Ramos (cell line): Measurements from ENCODE around the gene PACS2.

Experiments
- in situ Hi-C: fragments of 300-500 bp; cut with MboI; formaldehyde crosslinking; loops from one replicate; pipeline ENCODE4 v1.14.3; 2022; ENCODE audit warnings: low sequenced_read_pairs; ENCODE audit not compliant: unreplicated experiment

PACS2 gene

DNA sequence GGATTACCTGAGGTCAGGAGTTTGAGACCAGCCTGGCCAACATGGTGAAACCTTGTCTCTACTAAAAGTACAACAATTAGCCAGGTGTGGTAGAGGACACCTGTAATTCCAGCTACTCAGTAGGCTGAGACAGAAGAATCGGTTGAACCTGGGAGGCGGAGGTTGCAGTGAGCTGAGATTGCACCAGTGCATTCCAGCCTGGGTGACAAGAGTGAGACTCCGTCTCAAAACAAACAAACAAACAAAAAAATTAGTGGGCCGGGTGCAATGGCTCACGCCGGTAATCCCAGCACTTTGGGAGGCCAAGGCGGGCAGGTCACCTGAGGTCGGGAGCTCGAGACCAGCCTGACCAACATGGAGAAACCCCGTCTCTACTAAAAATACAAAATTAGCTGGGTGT lies 46.9 kb downstream of the PACS2 start:
- in situ Hi-C loops = loop anchor here (25.0 kb wide), 1 partner anchor 1076 kb away; no protein-coding TSS in a partner anchor

DNA sequence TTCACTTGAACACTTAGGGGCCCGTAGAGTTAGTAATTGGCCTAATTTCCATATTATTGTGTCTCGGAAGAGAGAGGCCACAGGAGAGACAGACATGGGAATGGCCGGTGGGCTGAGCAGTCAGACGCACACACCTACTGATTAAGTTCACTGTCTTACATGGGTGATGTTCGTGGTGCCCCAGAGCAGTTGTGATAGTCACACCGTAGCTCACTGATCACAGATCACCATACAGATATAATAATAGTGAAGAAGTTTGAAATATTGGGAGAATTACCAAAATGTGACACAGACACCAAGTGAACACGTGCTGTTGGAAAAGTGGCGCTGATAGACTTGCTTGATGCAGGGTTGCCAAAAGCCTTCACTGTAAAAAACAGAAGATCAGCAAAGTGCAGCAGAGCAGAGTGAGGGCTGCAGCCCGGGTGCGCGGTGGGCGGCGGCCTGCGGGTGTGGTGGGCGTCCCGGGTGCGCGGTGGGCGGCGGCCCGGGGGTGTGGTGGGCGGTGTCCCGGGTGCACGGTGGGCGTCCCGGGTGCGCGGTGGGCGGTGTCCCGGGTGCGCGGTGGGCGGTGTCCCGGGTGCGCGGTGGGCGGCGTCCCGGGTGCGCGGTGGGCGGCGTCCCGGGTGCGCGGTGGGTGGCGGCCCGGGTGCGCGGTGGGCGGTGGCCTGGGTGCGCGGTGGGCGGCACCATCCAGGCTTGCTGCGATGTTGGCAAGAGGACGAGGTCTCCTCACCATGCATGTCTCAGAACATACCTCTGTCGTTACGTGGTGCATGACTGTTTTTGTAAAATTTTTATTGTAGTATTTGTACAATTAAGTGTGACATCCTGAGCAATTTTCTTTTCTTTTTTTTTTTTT lies 49.5 kb downstream of the PACS2 start:
- in situ Hi-C loops = loop anchor here (25.0 kb wide), 1 partner anchor 1073 kb away; no protein-coding TSS in a partner anchor

DNA sequence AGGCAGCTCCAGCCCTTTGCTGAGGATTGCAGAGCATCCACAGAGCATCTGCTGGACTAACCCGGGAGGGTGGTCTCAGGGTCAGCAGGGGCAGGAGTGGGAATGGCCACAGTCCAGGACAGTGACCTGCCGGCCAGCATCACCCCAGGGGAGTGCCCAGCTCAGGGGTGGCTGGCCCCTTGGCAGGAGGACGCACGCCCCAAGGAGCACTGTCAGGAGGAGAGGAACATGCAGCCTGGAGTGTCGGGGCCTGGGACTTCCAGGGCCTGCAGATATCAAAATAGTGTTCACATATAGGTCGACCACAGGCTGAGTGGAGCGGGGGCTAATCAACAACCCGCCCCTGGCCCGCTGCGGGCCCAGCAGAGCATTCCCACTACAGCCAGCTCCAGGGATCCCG lies 50.6 kb downstream of the PACS2 start:
- in situ Hi-C loops = loop anchor here (25.0 kb wide), 1 partner anchor 1072 kb away; no protein-coding TSS in a partner anchor

DNA sequence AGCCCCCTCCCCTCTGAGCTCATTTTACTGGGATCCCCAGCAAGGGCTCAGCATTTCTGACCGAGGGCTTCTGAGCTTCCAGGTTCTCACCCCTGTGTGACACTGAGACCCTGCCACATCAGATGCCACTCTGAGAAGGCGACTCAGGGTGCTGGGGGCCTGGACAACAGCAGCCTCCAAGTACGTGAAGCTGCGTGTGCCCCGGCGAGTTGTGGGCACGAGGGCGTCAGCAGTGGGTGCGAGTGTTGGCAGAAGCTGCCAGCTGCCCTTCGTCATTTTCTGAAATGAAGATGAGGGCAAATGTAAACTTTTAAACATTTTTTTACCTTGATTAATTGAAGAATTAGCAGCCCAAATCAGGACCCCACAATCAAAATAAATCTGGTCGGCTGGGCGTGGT lies 51.1 kb downstream of the PACS2 start:
- in situ Hi-C loops = loop anchor here (25.0 kb wide), 1 partner anchor 1072 kb away; no protein-coding TSS in a partner anchor

DNA sequence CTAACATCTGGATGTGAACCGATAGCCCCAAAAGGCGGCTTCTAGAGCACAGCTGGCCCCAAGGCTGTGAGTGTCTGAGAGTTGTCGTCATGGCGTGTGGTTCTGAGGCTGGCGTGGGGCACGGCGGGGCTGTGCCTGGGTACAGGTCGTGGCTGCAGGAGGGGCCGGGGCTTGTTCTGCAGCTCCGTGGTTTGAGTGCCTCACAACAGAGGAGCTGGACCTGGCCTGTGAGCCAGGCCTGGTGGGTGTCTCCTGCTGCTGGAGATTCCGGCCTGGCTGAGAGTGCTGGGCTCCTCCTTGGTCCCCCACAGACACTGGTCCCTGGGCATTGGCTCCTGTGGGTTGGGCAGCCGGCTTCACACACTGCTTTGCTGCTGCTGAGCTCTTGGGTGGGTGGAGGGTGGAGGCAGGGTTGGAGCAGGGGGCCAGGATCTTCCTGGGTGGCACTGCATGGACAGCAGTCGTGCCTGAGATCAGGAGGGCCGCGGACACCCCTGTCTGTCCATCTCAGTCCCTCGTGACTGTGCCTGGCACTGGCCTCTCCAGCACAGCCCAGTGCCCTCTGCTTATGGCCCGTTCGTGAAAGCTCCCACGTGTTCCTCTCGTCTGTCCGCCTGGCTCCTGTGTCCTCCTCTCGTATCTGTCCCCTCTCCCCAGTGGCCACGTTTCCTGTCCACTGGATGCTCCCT lies 52.0 kb downstream of the PACS2 start:
- in situ Hi-C loops = loop anchor here (25.0 kb wide), 1 partner anchor 1071 kb away; no protein-coding TSS in a partner anchor

DNA sequence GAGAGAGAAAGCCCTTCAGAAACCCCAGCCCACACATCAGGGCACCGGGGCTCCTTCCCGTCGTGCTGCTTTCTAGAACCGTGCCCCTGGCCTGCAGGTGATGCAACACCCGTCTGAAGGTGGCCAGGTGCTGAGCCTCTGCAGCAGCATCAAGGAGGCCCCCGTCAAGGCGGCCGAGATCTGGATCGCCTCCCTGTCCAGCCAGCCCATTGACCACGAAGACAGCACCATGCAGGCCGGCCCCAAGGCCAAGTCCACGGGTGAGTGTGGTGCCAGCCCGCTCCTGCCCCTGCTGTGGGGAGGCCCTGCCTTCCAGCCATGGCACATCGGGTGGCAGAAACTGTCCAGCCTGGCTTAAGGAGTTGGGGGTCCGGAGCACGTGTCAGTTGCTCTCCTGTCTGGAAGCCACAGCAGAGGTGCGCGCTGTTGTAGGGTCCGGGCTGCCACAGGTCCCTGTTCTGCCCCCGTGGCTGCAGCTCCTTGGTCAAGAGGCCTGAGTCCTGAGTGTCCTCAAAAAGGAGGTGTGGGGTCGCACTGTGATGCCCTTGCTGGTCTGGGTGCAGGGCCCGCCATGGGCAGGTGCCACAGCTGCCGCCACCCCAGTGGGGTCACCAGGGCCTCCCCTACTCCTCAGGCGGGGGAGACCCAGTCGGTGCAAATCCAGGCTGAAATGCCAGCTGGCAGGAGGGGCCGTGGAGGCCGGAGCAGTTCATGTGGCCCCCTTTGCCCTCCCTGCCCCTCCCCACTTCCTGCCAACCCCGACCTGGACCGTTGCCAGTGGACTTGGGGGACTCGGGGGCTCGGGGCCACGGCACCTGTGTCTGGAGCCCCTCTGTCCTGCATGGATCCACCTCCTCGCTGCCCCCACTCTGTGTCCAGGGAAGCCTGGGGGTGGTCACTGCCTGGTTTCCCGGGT lies 52.8 kb downstream of the PACS2 start:
- in situ Hi-C loops = loop anchor here (25.0 kb wide), 1 partner anchor 1070 kb away; no protein-coding TSS in a partner anchor

DNA sequence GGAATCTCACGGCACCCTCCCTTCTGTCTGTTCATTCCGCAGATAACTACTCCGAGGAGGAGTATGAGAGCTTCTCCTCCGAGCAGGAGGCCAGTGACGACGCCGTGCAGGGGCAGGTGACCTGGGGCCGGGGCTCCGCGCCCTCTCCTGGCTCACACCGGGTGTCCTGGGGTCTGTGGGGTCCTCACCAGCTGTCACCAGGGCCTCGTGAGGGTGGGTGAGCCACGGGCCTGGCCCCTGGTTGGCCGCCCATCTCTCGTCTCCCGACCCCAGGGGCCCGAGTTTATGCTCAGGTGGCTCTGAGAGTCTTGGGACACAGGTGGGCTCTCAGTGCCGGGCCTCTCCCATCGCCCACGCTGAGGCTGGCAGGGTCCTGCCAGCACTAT lies 53.5 kb downstream of the PACS2 start:
- in situ Hi-C loops = loop anchor here (25.0 kb wide), 1 partner anchor 1069 kb away; no protein-coding TSS in a partner anchor

DNA sequence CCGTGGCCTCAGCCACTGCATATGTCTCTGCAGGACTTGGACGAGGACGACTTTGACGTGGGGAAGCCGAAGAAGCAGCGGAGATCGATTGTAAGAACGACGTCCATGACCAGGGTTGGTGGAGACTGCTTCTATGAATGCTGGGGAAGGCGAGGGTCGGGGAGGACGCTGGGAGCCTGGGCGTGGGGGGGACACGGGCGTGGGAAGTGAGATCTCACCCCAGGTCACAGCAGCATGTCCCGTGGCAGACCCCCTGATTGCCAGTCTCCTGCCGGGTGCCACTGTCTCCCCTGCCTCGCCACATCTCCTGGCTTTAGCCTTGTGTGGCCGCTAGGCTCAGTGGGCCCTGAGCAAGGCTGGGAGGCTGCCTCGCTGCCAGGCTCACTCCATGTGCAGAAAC lies 53.9 kb downstream of the PACS2 start:
- in situ Hi-C loops = loop anchor here (25.0 kb wide), 1 partner anchor 1069 kb away; no protein-coding TSS in a partner anchor

DNA sequence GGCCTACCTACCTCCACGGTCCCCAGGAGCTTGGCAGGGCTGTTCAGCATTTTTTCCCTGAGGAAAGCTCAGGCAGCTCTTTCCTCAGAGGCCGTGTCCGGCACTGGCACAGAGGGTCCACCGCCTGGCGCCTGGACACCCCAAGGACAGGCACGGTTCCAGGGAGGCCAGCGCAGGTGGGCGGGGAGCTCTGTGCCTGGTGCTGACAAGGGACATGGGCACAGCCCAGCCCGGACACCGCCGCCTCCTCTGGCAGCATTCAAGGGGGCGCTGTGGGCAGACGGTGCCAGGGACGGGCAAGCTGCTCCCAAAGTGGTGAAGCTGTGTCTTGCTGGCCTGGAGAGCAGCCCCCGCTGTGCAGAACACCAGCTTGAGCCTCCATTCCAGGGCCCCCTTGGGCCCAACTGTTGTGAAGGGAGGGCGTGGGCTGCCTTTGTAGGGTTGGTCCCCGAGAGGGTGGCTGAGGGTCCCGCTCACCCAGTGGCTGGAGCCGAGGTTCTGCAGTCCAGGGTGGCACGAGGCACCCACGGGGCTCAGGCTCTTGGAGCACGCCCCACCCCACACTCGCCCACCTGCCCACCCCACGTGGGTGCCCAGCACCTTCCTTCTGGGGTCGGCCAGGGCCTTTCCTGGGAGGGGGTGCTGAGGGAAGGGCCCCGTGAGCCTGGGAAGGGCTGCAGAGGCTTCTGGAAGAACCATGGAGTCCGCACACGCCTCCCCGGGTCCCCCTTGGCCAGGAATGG lies 54.5 kb downstream of the PACS2 start:
- in situ Hi-C loops = loop anchor here (25.0 kb wide), 1 partner anchor 1068 kb away; no protein-coding TSS in a partner anchor

DNA sequence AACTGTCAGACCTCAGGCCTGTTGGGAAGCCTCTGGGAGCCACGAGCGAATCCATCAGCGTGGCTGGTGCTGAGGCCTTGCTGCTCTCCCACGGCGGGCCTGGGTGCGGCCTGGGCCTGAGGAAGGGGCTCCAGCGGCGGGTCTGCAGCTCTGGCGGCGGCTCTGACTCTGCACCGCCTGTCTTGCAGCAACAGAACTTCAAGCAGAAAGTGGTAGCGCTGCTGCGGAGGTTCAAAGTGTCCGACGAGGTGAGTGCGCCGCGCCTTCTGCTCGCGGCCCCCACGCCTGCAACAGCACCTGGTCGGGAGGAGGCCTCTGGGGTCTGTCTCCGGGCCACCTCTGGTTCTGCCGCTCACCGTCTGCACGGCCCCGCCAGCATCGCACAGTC lies 55.1 kb downstream of the PACS2 start:
- in situ Hi-C loops = loop anchor here (5.0 to 25.0 kb wide), 2 partner anchors 148 to 1068 kb away; no protein-coding TSS in a partner anchor

DNA sequence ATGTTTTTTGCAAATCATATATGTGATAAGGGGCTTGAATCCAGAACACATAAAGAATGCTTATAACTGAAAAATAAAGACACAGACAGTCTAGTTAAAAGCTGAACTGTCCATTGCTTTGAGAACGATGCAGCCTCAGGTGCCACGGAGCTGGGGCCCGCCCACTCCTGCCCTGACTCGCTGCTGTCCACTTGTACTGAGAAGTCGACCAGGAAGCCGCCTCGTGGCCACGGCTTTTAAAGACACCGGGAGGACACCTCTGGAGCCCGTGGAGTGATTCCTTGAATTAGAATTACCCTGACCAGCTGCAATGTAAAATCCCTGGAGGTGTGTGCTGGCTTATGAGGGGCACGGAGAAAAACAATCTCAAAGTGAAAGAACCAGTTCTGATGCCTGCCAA lies 59.8 kb downstream of the PACS2 start:
- in situ Hi-C loops = loop anchor here (5.0 to 25.0 kb wide), 2 partner anchors 143 to 1063 kb away; no protein-coding TSS in a partner anchor

DNA sequence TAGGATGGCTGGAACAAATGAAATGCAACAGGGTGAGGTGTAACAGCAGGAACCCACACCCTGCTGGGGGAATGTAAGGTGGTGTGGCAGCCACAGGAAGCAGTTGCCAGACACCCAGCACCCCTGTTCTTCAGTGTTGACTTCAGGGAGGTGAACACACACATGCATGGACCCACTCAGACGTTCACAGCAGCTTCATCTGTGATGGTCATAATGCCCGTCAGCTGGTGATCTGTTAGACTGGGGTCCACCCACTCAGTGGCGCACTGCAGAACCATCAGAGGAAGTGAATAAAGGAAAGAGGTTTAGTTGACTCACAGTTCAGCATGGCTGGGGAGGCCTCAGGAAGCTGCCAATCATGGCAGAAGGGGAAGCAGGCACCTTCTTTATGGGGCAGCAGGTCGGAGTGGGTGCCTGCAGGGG lies 61.1 kb downstream of the PACS2 start:
- in situ Hi-C loops = no loop called here

DNA sequence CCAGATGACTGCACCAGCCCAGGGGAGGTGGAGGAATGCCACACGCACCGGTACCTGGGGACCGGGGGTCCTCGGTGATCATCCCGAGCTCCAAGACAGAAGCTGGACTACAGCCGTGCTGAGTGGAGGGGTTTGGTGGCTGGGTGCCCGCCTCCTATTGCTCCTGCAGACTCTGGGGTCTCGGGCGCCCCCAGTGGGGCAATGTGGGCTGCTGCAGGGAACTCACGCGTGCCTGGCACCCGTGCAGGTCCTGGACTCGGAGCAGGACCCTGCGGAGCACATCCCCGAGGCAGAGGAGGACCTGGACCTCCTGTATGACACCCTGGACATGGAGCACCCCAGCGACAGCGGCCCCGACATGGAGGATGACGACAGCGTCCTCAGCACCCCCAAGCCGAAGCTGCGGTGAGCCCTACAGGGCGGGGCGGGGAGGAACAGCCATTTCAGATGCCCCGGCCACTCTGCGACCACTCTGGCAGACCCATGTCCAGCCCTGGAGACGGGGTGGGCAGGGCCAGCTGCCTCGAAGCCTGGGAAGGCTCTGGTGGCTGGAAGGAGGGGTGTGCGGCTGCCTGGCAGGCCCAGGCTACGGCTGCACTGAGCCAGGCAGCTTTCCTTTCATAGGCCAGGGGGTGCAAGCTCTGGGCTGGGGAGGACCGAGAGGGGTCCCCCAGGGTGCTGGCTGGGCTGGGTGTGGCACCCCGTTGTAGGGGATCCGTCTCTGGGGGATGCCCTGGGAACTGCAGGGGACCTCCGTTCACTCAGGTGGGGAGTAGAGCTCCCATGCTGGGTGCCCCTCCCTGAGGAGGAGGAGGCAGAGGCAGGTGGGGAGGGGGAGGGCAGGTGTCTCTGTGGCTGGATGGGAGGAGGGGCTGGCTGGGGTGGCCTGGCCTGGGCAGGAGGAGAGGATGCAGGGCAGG lies 62.2 kb downstream of the PACS2 start:
- in situ Hi-C loops = no loop called here

DNA sequence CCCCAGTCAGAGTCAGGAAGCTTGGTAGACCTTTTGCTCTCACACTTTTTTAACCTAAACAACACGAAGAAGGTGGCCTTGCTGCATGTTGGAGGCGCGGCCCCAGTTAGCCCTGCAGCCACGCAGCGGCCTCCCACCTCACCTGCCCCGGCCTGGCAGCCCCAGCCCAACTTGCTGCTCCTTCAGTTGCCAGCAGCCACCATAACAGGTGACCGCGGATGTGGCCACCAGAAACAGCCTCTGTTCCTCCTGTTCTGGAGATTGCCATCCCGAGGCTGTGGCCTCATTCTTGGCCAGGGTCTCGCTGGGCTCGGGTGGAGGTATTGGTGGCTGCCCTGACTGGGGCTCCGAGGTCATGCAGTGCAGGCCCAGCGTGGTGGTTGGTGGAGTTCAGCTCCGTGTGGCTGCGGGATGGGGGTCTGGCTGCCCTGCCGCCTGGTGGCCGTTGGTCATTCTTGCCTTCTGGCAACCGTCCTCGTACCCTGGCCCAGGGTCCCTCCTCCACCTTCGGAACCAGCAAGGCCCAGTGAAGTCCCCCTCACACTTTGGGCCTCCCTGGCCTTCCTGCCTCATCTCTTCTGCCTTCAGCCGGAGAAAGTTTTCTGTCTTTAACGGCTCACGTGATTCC lies 63.1 kb downstream of the PACS2 start:
- in situ Hi-C loops = no loop called here

DNA sequence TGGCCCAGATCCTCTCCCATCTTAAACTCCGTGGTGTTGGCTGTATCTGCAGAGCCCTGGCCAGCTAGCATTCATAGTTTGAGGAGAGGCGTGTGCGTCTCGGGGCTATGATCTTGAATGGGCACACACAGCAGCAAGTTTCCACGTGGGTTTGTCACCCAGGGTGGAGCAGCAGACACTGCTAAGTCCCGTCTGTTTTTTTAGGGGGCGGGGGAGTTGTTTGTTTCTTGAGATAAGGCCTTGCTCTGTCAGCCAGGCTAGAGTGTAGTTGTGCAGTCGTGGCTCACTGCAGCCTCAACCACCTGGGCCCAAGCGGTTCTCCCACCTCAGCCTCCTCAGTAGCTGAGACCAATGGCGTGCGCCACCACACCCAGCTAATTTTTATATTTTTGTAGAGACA lies 63.7 kb downstream of the PACS2 start:
- in situ Hi-C loops = no loop called here

DNA sequence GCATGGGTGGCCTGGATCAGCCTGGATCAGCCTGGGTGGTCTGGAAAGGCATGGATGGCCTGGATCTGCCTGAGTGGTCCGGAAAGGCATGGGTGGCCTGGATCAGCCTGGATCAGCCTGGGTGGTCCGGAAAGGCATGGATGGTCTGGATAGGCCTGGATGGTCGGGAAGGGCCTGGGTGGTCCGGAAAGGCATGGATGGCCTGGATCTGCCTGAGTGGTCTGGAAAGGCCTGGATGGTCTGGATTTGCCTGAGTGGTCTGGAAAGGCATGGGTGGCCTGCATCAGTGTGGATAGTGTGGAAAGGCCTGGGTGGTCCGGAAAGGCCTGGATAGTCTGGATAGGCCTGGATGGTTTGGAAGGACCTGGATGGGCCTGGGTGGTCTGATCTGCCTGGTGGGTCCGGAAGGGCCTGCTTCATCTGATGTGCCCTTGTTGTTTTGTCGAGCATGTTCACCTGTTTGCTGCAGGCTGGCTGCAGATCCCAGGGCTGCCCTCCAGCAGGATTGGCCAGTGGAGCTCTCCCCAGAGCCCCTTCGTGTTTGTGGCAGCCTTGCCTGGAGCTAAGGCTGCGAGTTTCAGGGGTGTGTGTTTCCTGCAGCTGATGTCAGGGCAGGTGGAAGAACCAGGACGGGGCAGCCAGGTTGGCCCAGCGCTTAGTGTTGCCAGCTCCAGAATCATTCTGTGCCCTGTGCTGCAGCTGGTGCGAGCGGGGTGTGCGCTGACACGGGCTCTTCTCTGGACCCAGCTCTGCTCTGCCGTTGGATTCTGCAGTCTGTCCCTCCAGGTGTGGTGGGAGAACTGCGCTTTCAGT lies 64.5 kb downstream of the PACS2 start:
- in situ Hi-C loops = no loop called here

DNA sequence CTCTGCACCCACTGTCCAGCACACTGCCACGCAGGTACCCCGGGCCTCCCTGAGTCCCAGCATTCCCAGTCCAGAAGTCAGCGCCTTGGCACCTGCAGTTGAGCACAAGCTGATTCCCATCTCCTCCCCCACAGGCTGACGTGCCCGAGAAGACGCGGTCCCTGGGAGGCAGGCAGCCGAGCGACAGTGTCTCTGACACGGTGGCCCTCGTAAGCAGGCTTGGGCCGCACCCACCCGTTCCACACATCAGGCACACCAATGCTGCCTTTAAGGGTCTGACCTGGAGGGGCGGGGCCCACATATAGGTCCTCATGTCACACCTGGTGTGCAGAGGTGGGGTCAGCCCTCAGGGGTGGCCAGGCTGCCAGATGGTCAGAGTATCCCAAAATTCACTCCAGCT lies 65.4 kb downstream of the PACS2 start:
- in situ Hi-C loops = no loop called here
